ENCODE measurements around the gene HHATL.

HHATL gene

GRCh38 chr3:42696356-42697288 lies 6.0 kb downstream of the HHATL start:
- no peak for FAIRE-seq

DNA sequence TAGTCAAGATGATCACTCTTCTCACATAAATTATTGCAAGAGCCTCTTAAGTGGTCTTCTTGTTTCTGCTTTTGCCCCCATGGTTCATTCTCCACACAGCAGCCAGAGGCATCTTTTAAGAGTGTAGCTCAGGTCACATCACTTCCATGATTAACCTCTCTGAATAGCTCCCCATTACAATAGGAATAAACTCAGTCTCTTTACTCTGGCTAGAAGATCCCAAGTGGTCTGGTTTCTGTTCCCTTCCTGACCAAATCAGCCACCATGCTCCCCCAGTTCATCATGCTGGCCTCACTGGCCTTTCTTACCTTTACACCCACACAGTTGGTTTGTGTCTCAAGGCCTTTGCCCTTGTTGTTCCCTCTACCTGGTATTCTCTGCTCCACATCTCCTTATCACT lies 8.2 kb downstream of the HHATL start:
- FAIRE-seq = no peak

DNA sequence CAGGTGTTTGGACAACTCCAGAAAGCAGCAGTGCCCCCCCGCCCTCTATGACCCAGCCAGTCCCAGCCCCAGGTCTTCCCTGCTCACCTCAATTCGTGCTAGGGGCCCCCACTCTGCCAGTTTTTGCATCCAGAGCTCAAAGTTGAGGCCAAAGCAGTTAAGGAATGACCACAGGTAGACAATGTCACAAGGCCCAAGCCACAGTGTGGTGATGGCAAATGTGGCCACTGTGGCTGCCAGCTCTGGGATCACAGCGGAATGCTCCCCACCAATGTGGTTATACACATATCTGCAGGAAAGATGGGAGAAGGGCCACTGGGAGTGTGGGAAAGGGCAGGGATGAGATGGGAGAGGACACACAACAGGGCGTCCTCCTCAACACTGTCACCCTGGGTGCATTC lies 9.1 kb downstream of the HHATL start:
- no peak for FAIRE-seq

- no peak for FAIRE-seq
Measured at GRCh38 chr3:42692667-42693529, 9.7 kb downstream of the HHATL start.

- FAIRE-seq = no peak
Measured at GRCh38 chr3:42691816-42692666, 10.6 kb downstream of the HHATL start.

- no peak for FAIRE-seq
Measured at GRCh38 chr3:42690766-42691680, 11.6 kb downstream of the HHATL start.

DNA sequence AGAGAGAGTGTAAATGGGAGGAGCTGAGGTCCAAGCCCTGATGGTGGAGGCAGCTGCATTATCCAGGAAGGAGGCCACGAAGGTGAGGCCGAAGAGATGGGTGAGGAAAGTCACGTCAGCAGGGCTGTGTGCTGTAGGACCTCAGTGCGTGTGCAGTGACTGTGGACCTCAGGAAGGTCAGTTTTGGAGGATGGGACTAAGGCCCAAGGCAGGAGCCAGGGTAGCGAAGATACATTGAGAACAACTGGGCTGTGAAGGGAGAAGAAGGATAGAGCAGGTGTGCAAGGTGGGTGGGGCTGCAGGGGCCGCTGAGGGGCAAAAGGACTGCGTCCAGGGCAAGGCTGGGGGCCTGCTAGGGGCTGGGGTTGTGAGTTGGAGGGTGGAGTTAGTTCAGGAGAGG lies 12.4 kb downstream of the HHATL start:
- no peak for FAIRE-seq

- FAIRE-seq = no peak
Measured at GRCh38 chr3:42689421-42690014, 13.1 kb downstream of the HHATL start.

GRCh38 chr3:42688487-42689420 lies 13.8 kb downstream of the HHATL start:
- FAIRE-seq = no peak

DNA sequence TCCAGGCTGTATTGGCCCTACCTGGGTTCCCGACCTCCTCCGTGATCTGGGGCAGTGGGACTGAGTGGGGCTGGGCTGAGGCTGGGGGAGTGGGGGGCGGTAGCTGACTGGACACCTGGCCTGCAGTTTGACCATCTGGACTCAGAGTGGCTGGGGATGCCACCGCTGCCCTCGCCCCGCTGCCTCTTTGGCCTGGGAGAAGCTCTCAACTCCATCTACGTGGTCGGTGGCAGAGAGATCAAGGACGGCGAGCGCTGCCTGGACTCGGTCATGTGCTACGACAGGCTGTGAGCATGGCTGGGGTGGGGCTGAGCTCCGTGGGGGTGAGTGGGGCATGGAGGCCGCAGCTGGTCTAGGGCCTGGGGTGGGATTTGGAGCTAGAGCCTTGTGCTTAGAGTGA lies 14.6 kb downstream of the HHATL start:
- no peak for FAIRE-seq

DNA sequence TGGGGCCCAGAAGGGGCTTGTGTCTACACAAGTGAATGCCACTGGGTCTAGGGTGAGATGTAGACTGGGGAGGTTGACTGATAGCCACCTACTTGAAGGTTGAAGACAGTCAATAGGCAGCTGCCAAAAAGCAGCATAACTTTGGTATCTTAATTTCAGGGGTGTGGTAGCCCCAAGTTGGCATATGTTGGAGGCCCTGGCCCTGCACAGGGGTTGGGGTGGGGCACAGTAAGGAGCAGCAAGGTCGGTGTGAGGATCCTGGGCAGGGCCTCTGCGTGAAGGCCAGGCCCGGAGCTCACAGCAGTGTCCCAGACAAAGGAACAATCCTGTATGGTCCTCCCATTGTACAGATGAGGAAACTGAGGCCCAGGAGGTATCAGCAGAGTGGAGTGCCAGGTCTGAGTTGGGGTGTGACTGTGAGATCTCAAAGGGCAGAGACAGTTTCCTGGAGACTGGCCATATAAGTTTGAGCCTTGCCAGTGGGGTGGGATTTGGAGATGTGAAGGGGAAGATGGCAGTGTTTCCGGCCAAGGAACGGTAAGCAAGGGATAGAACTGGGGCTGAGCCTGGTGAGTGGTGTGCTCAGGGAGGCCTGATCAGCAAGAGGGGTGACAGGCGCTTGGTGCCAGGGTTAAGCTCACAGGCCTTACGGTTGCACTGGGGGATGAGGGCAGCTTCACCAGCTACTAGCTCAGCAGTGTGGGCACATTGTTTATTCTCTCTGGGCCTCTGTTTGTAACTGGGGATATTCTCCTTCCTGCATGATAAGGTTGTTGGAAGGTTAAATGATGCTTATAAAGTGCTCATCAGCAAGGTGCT lies 15.6 kb downstream of the HHATL start:
- no peak for FAIRE-seq

- no peak for FAIRE-seq
Measured at GRCh38 chr3:42685891-42686820, 16.4 kb downstream of the HHATL start.

GRCh38 chr3:42685363-42685881 lies 17.2 kb downstream of the HHATL start, which contains the start of gene KLHL40:
Gene KLHL40 (plus strand): TSS chr3:42685537. CDS start chr3:42685619, 82 bp downstream.
- no peak for FAIRE-seq

DNA sequence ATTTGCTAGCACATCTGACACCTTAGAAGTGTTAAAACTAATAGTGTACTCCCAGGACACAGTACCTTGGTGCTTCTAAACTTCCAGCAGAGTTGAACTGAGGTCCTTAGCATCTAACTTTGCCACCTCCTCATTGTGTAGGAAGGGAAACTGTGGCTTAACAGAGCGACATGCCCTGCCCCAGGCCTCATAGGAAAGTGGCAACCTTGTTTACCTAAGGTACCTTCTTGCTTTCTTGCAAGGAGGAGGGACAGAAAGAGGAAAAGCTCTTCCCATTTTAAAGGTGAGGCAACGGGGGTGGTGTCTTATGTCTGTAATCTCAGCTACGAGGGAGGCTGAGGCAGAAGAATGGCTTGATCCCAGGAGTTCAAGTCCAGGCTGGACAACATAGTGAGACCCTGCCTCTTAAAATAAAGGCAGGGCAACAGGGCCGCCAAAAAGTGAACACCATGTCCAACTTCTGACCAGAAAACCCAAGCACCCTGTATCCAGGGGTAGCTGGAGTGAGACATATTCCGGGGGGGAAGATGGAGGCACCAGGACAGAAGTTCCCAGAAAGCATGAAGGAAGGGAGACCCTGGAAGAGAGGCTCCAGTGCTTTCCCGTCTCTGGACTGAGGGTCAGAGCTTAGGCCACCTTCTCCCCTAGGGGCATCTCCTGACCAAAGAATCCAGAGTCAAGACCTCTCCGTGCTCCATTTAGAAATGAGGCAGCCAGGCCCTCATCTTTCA lies 17.8 kb downstream of the HHATL start:
- FAIRE-seq = no peak

- no peak for FAIRE-seq
Measured at GRCh38 chr3:42683875-42684598, 18.6 kb downstream of the HHATL start.
